ENCODE results near the gene UBE2R2.
"Not testable (repeated sequence)": the region's sequence is repeated elsewhere in the genome, so short reads cannot be mapped to it uniquely, and the experiment has no call there.

Gene UBE2R2

GRCh38 chr9:33843312-33843961, 26.5 kb downstream of the UBE2R2 start:
- DNase-seq, result no peak

GRCh38 chr9:33846231-33846630, 29.3 kb downstream of the UBE2R2 start:
- DNase-seq, result no peak

- not testable (repeated sequence) for DNase-seq
Measured at GRCh38 chr9:33847894-33848205, 30.9 kb downstream of the UBE2R2 start.

GRCh38 chr9:33850267-33850629, 33.3 kb downstream of the UBE2R2 start:
- no peak for DNase-seq

GRCh38 chr9:33850677-33851076, 33.7 kb downstream of the UBE2R2 start:
- DNase-seq, result no peak

GRCh38 chr9:33851301-33851700, 34.3 kb downstream of the UBE2R2 start:
- DNase-seq, result no peak

- DNase-seq, result peak; percentile 61
Measured at GRCh38 chr9:33852216-33852826, 35.4 kb downstream of the UBE2R2 start.

- DNase-seq, result no peak
Measured at GRCh38 chr9:33856247-33856646, 39.3 kb downstream of the UBE2R2 start.

GRCh38 chr9:33858423-33858822, 41.5 kb downstream of the UBE2R2 start:
- no peak for DNase-seq

GRCh38 chr9:33860200-33860871, 43.4 kb downstream of the UBE2R2 start:
- DNase-seq, result no peak

- no peak for DNase-seq
Measured at GRCh38 chr9:33861917-33862453, 45.0 kb downstream of the UBE2R2 start.

GRCh38 chr9:33863027-33863426, 46.1 kb downstream of the UBE2R2 start:
- DNase-seq, result not testable (repeated sequence)

- no peak for DNase-seq
Measured at GRCh38 chr9:33867747-33868439, 50.9 kb downstream of the UBE2R2 start.

- DNase-seq, result no peak
Measured at GRCh38 chr9:33868440-33868973, 51.5 kb downstream of the UBE2R2 start.

GRCh38 chr9:33869243-33869642, 52.3 kb downstream of the UBE2R2 start:
- DNase-seq, result not testable (repeated sequence)

- DNase-seq, result no peak
Measured at GRCh38 chr9:33877727-33878489, 60.9 kb downstream of the UBE2R2 start.

- DNase-seq, result no peak
Measured at GRCh38 chr9:33878691-33879366, 61.9 kb downstream of the UBE2R2 start.

- no peak for DNase-seq
Measured at GRCh38 chr9:33880211-33881089, 63.5 kb downstream of the UBE2R2 start.

- DNase-seq, result no peak
Measured at GRCh38 chr9:33881635-33882034, 64.7 kb downstream of the UBE2R2 start.

GRCh38 chr9:33884856-33885701, 68.1 kb downstream of the UBE2R2 start:
- DNase-seq, result no peak
